ENCODE results near the gene JMJD6.
A peak's percentile ranks its signal among the peaks of the same experiment; 100 is the strongest.
"Not testable (repeated sequence)": the region's sequence is repeated elsewhere in the genome, so short reads cannot be mapped to it uniquely, and the experiment has no call there.

Gene JMJD6

GRCh38 chr17:76736349-76737081, 10.1 kb upstream of the JMJD6 start:
- peak; percentile 54 for DNase-seq

GRCh38 chr17:76735586-76736348, 9.4 kb upstream of the JMJD6 start:
- DNase-seq, result no peak

GRCh38 chr17:76735006-76735405, 8.6 kb upstream of the JMJD6 start:
- DNase-seq, result no peak

GRCh38 chr17:76734080-76734840, 7.9 kb upstream of the JMJD6 start:
- DNase-seq, result no peak

- no peak for DNase-seq
These were observed 7.2 kb upstream of the JMJD6 start for GRCh38 chr17:76733618-76733957.

- no peak for DNase-seq
These were observed 6.6 kb upstream of the JMJD6 start for GRCh38 chr17:76732734-76733617.

GRCh38 chr17:76731800-76732733, 5.7 kb upstream of the JMJD6 start:
- DNase-seq, result not testable (repeated sequence)

- DNase-seq, result no peak
These were observed 1.5 kb upstream of the JMJD6 start for GRCh38 chr17:76727745-76728456.

- peak; percentile 58 for DNase-seq
These were observed 641 bp upstream of the JMJD6 start, which contains the start of gene METTL23 for GRCh38 chr17:76726776-76727718. Gene METTL23, plus strand, starts transcription at chr17:76726839. Its CDS starts 2,872 bp downstream, at chr17:76729711.

- no peak for DNase-seq
These were observed 701 bp downstream of the JMJD6 start for GRCh38 chr17:76725580-76726230.

GRCh38 chr17:76723812-76724211, 2.6 kb downstream of the JMJD6 start:
- DNase-seq, result no peak

- not testable (repeated sequence) for DNase-seq
These were observed 3.4 kb downstream of the JMJD6 start for GRCh38 chr17:76722977-76723376.

- no peak for DNase-seq
These were observed 4.1 kb downstream of the JMJD6 start for GRCh38 chr17:76722279-76722678.

- no peak for DNase-seq
These were observed 4.9 kb downstream of the JMJD6 start for GRCh38 chr17:76721463-76721862.

- DNase-seq, result no peak
These were observed 5.5 kb downstream of the JMJD6 start for GRCh38 chr17:76720941-76721340.

- DNase-seq, result no peak
These were observed 6.2 kb downstream of the JMJD6 start for GRCh38 chr17:76720211-76720610.

GRCh38 chr17:76718516-76718915, 7.9 kb downstream of the JMJD6 start:
- no peak for DNase-seq

- no peak for DNase-seq
These were observed 9.6 kb downstream of the JMJD6 start for GRCh38 chr17:76716839-76717215.

All from NCI-H510A treated with DMSO at 0.1 percent for 48 hours (cell line).